Measurements from ENCODE around the gene SLC51A.

Gene SLC51A

DNA sequence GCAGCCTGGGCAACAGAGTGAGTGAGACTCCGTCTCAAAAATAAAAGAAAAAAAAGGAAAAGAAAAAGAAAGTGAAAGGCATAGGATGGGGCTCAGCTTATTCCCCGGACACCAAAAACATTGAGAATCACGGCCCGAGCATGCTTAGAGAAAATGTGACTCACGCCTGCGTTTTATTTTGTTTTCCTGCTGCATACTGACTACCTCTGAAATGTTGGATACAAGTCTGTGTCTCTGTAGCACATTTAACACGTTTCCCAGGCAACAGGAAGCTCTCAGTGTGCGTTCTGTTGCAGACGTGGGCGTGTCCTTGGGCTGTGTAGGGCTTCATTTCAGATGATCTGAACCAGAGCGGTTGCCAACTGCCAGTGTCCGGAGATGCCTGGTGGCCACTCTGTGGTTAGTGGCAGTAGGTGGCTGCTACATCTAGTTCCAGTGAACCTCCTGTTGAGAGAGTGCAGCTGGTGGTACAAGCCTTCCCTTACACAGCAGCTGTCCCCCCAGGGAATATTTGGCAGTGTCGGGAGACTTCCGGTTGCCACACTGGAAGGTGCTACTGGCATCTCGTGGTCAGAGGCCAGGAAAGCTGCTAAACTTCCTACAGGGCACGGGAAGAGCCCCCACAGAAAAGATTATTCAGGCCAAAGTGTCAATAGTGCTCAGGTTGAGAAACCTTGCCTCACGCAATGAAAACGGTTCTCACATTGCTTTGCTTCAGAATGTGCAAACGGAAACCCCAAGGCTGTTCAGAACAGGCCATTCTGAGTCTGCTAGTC, 3.0 kb downstream of the SLC51A start:
- TF ChIP-seq YY1 (IDR thresholded peaks at IDR 0.05; ENCODE audit: insufficient read depth, insufficient read length) (no peak), ZNF274 (IDR thresholded peaks at IDR 0.05; ENCODE audit: low read depth, low read length) (no peak), SUZ12 (IDR thresholded peaks at IDR 0.05; ENCODE audit: extremely low read depth, insufficient read depth, insufficient read length) (no peak)
- Histone ChIP-seq H3K4me3 (ENCODE audit: insufficient read length, low read depth) (no peak overlapping the region), H3K36me3 (ENCODE audit: insufficient read depth, insufficient read length, low read length) (no peaks in the 10 kb centered on the region), H3K9ac (ENCODE audit: insufficient read length, low read depth) (no peak overlapping the region), H3K4me1 (ENCODE audit: insufficient read depth, insufficient read length) (peaks cover 28% of the 10 kb centered on the region), H3K9me3 (ENCODE audit: insufficient read depth, low read length) (no peaks in the 10 kb centered on the region), H3K27me3 (ENCODE audit: insufficient read depth, insufficient read length) (no peaks in the 10 kb centered on the region)
- DNase-seq (ENCODE audit: low read depth, low spot score), result no peak

DNA sequence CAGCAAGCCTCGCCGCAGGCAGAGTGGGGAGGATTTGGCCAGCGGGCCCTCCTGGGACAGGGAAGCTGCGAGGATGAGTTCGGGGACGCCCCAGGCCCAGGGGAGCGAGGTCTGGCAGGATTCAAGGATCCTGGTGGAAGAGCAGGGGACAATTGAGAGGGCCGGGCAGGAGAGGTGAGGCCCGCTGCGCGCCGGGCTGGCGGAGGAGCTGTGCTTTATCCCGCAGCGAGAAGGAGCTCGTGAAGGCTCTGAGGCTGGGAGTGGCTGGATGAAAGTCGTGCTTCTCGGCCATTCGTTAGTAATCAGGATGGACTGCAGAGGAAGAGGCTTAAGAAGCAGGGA, 3.6 kb downstream of the SLC51A start:
- Histone ChIP-seq H3K9me3 (ENCODE audit: insufficient read depth, low read length) (no peaks in the 10 kb centered on the region), H3K4me3 (ENCODE audit: insufficient read length, low read depth) (no peak overlapping the region), H3K9ac (ENCODE audit: insufficient read length, low read depth) (no peak overlapping the region), H3K4me1 (ENCODE audit: insufficient read depth, insufficient read length) (peaks cover 23% of the 10 kb centered on the region), H3K27me3 (ENCODE audit: insufficient read depth, insufficient read length) (no peaks in the 10 kb centered on the region), H3K36me3 (ENCODE audit: insufficient read depth, insufficient read length, low read length) (no peaks in the 10 kb centered on the region)
- no peak for TF ChIP-seq YY1 (IDR thresholded peaks at IDR 0.05; ENCODE audit: insufficient read depth, insufficient read length)
- TF ChIP-seq SUZ12 (IDR thresholded peaks at IDR 0.05; ENCODE audit: extremely low read depth, insufficient read depth, insufficient read length), result no peak
- no peak for TF ChIP-seq ZNF274 (IDR thresholded peaks at IDR 0.05; ENCODE audit: low read depth, low read length)
- no peak for DNase-seq (ENCODE audit: low read depth, low spot score)

DNA sequence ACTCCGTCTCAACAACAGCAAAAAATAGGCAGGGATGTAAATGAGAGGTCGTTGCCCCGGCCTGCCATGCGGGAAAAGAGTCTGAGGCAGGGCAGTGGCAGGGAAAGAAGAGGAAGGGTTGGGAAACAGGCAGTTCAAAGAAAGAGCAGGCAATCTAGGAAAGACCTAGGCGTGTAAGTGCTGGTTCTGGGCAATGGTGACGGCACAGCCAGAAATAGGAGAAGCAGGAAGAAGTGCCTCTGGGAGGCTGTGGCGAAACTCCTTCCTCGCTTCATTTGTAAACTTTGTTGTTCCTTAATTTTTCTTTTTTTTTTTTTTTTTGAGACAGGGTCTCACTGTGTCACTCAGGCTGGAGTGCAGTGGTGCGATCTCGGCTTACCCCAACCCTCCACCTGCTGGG, 4.3 kb downstream of the SLC51A start:
- no peak for TF ChIP-seq YY1 (IDR thresholded peaks at IDR 0.05; ENCODE audit: insufficient read depth, insufficient read length)
- no peak for TF ChIP-seq ZNF274 (IDR thresholded peaks at IDR 0.05; ENCODE audit: low read depth, low read length)
- TF ChIP-seq SUZ12 (IDR thresholded peaks at IDR 0.05; ENCODE audit: extremely low read depth, insufficient read depth, insufficient read length), result no peak
- H3K4me3 ChIP-seq (ENCODE audit: insufficient read length, low read depth), result no peak overlapping the region
- H3K4me1 ChIP-seq (ENCODE audit: insufficient read depth, insufficient read length), result peaks cover 19% of the 10 kb centered on the region
- no peak for DNase-seq (ENCODE audit: low read depth, low spot score)
- no peaks in the 10 kb centered on the region for H3K36me3 ChIP-seq (ENCODE audit: insufficient read depth, insufficient read length, low read length)
- no peaks in the 10 kb centered on the region for H3K27me3 ChIP-seq (ENCODE audit: insufficient read depth, insufficient read length)
- no peak overlapping the region for H3K9ac ChIP-seq (ENCODE audit: insufficient read length, low read depth)
- no peaks in the 10 kb centered on the region for H3K9me3 ChIP-seq (ENCODE audit: insufficient read depth, low read length)

DNA sequence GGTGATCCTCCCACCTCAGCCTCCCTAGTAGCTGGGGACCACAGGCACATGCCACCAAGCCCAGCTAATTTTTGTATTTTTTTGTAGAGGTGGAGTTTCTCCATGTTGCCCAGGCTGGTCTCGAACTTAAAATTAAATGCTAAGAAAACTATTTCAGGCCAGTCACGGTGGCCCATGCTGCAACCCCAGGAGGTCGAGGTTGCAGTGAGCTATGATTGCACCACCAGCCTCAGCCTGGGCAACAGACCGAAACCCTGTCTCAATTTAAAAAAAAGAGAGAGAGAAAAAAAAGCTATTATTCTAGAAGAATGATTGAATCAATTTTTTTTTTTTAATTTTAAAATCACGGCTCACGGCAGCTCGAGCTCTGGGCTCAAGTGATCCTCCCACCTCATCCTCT, 4.7 kb downstream of the SLC51A start:
- H3K4me3 ChIP-seq (ENCODE audit: insufficient read length, low read depth), result no peak overlapping the region
- no peaks in the 10 kb centered on the region for H3K36me3 ChIP-seq (ENCODE audit: insufficient read depth, insufficient read length, low read length)
- peaks cover 15% of the 10 kb centered on the region for H3K4me1 ChIP-seq (ENCODE audit: insufficient read depth, insufficient read length)
- no peak for DNase-seq (ENCODE audit: low read depth, low spot score)
- no peak overlapping the region for H3K9ac ChIP-seq (ENCODE audit: insufficient read length, low read depth)
- no peaks in the 10 kb centered on the region for H3K27me3 ChIP-seq (ENCODE audit: insufficient read depth, insufficient read length)
- TF ChIP-seq SUZ12 (IDR thresholded peaks at IDR 0.05; ENCODE audit: extremely low read depth, insufficient read depth, insufficient read length) (no peak), YY1 (IDR thresholded peaks at IDR 0.05; ENCODE audit: insufficient read depth, insufficient read length) (no peak), ZNF274 (IDR thresholded peaks at IDR 0.05; ENCODE audit: low read depth, low read length) (no peak)
- no peaks in the 10 kb centered on the region for H3K9me3 ChIP-seq (ENCODE audit: insufficient read depth, low read length)

DNA sequence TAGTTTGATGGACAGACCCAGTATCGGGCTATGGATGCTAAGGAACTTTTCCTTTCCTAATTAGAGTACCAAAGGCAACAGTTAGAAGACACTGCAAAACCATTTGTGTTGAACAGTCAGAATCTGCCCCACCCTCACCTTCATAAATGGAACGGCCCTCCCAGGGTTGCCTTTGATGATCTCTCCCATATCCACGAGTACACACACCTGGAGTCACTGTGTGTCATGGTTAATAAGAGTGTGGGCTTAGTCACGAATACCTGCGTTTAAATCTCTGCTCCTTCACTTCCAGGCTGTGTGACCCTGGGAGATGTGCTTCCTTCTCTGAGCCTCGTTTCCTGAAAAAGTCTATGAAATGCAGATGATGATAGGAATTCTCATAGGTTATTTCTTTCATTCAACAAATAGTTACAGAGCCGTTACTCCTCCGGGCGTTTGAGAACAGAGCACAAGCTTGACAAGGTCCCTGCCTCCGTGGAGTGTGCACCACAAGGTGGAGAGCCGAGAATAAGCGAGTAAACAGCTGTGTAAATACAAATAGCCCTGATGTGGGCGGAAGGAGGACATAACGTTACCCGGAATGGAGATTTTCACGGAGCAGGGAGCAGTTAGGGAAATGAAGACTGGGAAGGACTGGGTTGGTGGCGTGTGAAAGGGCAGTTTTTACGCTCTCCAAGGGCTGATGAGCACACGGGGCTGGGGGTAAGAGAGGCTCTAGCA, 6.7 kb downstream of the SLC51A start:
- peaks cover 10% of the 10 kb centered on the region for H3K4me1 ChIP-seq (ENCODE audit: insufficient read depth, insufficient read length)
- TF ChIP-seq SUZ12 (IDR thresholded peaks at IDR 0.05; ENCODE audit: extremely low read depth, insufficient read depth, insufficient read length) (no peak), ZNF274 (IDR thresholded peaks at IDR 0.05; ENCODE audit: low read depth, low read length) (no peak), YY1 (IDR thresholded peaks at IDR 0.05; ENCODE audit: insufficient read depth, insufficient read length) (no peak)

DNA sequence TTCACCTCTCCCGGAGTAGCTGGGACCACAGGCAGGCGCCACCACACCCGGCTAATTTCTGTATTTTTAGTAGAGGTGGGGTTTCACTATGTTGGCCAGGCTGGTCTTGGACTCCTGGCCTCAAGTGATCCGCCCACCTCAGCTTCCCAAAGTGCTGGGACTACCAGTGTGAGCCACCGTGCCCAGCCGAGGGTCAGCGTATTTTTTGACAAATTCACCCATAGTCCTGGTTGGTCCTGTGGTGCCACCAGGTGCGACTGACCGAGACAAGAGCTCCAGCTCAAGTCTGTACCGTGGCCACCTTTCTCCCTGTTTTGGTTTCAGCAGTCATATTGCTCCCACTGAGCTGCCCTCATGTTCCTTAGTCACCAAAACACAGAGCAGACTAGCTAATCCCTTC, 8.8 kb downstream of the SLC51A start:
- no peak overlapping the region for H3K9ac ChIP-seq (ENCODE audit: insufficient read length, low read depth)
- no peak for TF ChIP-seq YY1 (IDR thresholded peaks at IDR 0.05; ENCODE audit: insufficient read depth, insufficient read length)
- no peak for TF ChIP-seq SUZ12 (IDR thresholded peaks at IDR 0.05; ENCODE audit: extremely low read depth, insufficient read depth, insufficient read length)
- TF ChIP-seq ZNF274 (IDR thresholded peaks at IDR 0.05; ENCODE audit: low read depth, low read length), result no peak
- no peaks in the 10 kb centered on the region for H3K36me3 ChIP-seq (ENCODE audit: insufficient read depth, insufficient read length, low read length)
- H3K9me3 ChIP-seq (ENCODE audit: insufficient read depth, low read length), result no peaks in the 10 kb centered on the region
- H3K4me1 ChIP-seq (ENCODE audit: insufficient read depth, insufficient read length), result peaks cover 9% of the 10 kb centered on the region
- H3K4me3 ChIP-seq (ENCODE audit: insufficient read length, low read depth), result no peak overlapping the region
- DNase-seq (ENCODE audit: low read depth, low spot score), result no peak
- no peaks in the 10 kb centered on the region for H3K27me3 ChIP-seq (ENCODE audit: insufficient read depth, insufficient read length)

More for the DNA sequence above, 6.7 kb downstream of the SLC51A start:
- Histone ChIP-seq H3K27me3 (ENCODE audit: insufficient read depth, insufficient read length) (no peaks in the 10 kb centered on the region), H3K4me3 (ENCODE audit: insufficient read length, low read depth) (no peak overlapping the region), H3K36me3 (ENCODE audit: insufficient read depth, insufficient read length, low read length) (no peaks in the 10 kb centered on the region), H3K9me3 (ENCODE audit: insufficient read depth, low read length) (no peaks in the 10 kb centered on the region), H3K9ac (ENCODE audit: insufficient read length, low read depth) (no peak overlapping the region)
- no peak for DNase-seq (ENCODE audit: low read depth, low spot score)

DNA sequence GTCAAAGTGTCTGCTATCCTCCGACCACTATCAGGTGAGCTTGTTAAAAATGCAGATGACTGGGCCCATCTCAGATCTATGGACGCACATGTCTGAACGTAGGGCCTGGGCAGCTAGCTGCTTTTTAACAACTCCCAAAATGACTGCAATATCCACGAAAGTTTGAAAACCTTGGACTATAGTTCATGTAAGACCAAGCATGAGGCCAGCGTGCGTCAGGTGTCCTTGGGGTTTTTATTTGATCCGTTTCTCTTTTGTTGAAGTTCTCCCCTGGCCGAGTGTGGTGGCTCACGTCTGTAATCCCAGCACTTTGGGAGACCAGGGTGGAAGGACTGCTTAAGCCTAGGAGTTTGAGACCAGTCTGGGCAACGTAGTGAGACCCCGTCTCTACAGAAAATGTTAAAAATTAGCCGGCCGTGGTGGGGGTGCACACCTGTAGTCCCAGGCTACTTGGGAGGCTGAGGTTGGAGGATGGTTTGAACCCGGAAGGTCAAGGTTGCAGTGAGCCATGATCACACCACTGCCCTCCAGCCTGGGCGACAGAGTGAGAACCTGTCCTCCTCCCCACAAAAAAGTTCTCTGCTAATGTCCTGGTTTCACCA, 9.5 kb downstream of the SLC51A start:
- DNase-seq (ENCODE audit: low read depth, low spot score), result no peak
- TF ChIP-seq ZNF274 (IDR thresholded peaks at IDR 0.05; ENCODE audit: low read depth, low read length) (no peak), SUZ12 (IDR thresholded peaks at IDR 0.05; ENCODE audit: extremely low read depth, insufficient read depth, insufficient read length) (no peak), YY1 (IDR thresholded peaks at IDR 0.05; ENCODE audit: insufficient read depth, insufficient read length) (no peak)
- no peaks in the 10 kb centered on the region for H3K36me3 ChIP-seq (ENCODE audit: insufficient read depth, insufficient read length, low read length)

More for the DNA sequence above, 9.5 kb downstream of the SLC51A start:
- Histone ChIP-seq H3K9ac (ENCODE audit: insufficient read length, low read depth) (no peak overlapping the region), H3K27me3 (ENCODE audit: insufficient read depth, insufficient read length) (no peaks in the 10 kb centered on the region), H3K4me1 (ENCODE audit: insufficient read depth, insufficient read length) (peaks cover 9% of the 10 kb centered on the region), H3K9me3 (ENCODE audit: insufficient read depth, low read length) (no peaks in the 10 kb centered on the region), H3K4me3 (ENCODE audit: insufficient read length, low read depth) (no peak overlapping the region)

All from NT2/D1 (cell line).